DND-41 (cell line): ENCODE results near the gene CYTH3.

Experiments
- ATAC-seq: fragments of 200-7000 bp; cut with Tn5 transposase; 3 replicates; pipeline ENCODE4 v1.9.1; 2021; ENCODE audit warnings: low read depth; ENCODE audit not compliant: insufficient read depth
- DNase-seq: peaks from one replicate; pipeline ENCODE4 v3.0.0-alpha.2; 2020
- H2AFZ ChIP-seq: 2 replicates; pipeline ENCODE4 v1.6.0; 2012; ENCODE audit warnings: low read depth, low read length
- H3K27ac ChIP-seq: 2 replicates; pipeline ENCODE4 v1.5.1; 2012; ENCODE audit warnings: low read length, inconsistent platforms
- H3K27me3 ChIP-seq: fragments of 200-600 bp; sonication (generic); 2 replicates; pipeline ENCODE4 v1.6.0; 2012; ENCODE audit warnings: low read length, mild to moderate bottlenecking, inconsistent platforms; ENCODE audit not compliant: insufficient read depth, poor library complexity
- H3K36me3 ChIP-seq: 2 replicates; pipeline ENCODE4 v1.5.1; 2012; ENCODE audit warnings: low read length, inconsistent platforms; ENCODE audit not compliant: insufficient read depth
- H3K4me1 ChIP-seq: 2 replicates; pipeline ENCODE4 v1.5.1; 2012; ENCODE audit warnings: mild to moderate bottlenecking, low read length; ENCODE audit not compliant: insufficient read depth
- H3K4me2 ChIP-seq: 2 replicates; pipeline ENCODE4 v1.6.0; 2012; ENCODE audit warnings: mild to moderate bottlenecking, moderate library complexity, low read length, inconsistent platforms; ENCODE audit not compliant: insufficient read depth
- H3K4me3 ChIP-seq, 2 experiments: fragments of 200-600 bp in 1 of 2; shearing (Covaris generic) in 1 of 2; 2 replicates each; pipeline ENCODE4 v1.5.1; 2012 to 2016; ENCODE audit warnings: inconsistent platforms in 2 of 2, low read length in 2 of 2, mild to moderate bottlenecking in 2 of 2, low read depth in 1 of 2, moderate library complexity in 1 of 2
- H3K79me2 ChIP-seq: 2 replicates; pipeline ENCODE4 v1.6.0; 2012; ENCODE audit warnings: low read length, inconsistent platforms; ENCODE audit not compliant: insufficient read depth
- H3K9ac ChIP-seq: 2 replicates; pipeline ENCODE4 v1.6.0; 2012; ENCODE audit warnings: low read depth, mild to moderate bottlenecking, inconsistent platforms, low read length, moderate library complexity
- H3K9me3 ChIP-seq: 2 replicates; pipeline ENCODE4 v1.5.1; 2012; ENCODE audit warnings: low read length, moderate library complexity, mild to moderate bottlenecking, inconsistent platforms; ENCODE audit not compliant: insufficient read depth, severe bottlenecking
- H4K20me1 ChIP-seq: 2 replicates; pipeline ENCODE4 v1.6.0; 2012; ENCODE audit warnings: low read length; ENCODE audit not compliant: insufficient read depth
- CTCF ChIP-seq: IDR thresholded peaks from 2 replicates; pipeline ENCODE4 v1.5.1; 2012; ENCODE audit warnings: borderline replicate concordance, low read length, moderate library complexity, mild to moderate bottlenecking; ENCODE audit not compliant: poor library complexity, severe bottlenecking; ENCODE audit errors: extremely low read depth
- EZH2 ChIP-seq: IDR thresholded peaks from 3 replicates; pipeline ENCODE4 v1.6.1; 2012; ENCODE audit warnings: borderline replicate concordance, low read depth, mild to moderate bottlenecking, moderate library complexity, low read length, inconsistent platforms; ENCODE audit not compliant: severe bottlenecking

The CYTH3 gene

GRCh38 chr7:6181136-6181535 lies 91.3 kb downstream of the CYTH3 start:
- no peaks in the 10 kb centered on the region for H4K20me1 ChIP-seq
- no peak overlapping the region for H3K4me3 ChIP-seq
- DNase-seq (no peak), ATAC-seq (no peak)
- TF ChIP-seq EZH2 = no peak
- no peak for TF ChIP-seq CTCF
- no peaks in the 10 kb centered on the region for H3K4me1 ChIP-seq
- no peaks in the 10 kb centered on the region for H3K27me3 ChIP-seq
- no peak overlapping the region for H2AFZ ChIP-seq
- no peaks in the 10 kb centered on the region for H3K79me2 ChIP-seq
- H3K9ac ChIP-seq = no peak overlapping the region
- H3K9me3 ChIP-seq = no peaks in the 10 kb centered on the region
- no peak overlapping the region for H3K4me2 ChIP-seq
- no peak overlapping the region for H3K27ac ChIP-seq
- no peaks in the 10 kb centered on the region; the same call in 1 of the 2 replicates for H3K36me3 ChIP-seq

GRCh38 chr7:6180344-6180725 lies 92.1 kb downstream of the CYTH3 start:
- Histone ChIP-seq H3K9me3 (no peaks in the 10 kb centered on the region), H3K4me2 (no peak overlapping the region), H3K4me1 (no peaks in the 10 kb centered on the region), H4K20me1 (no peaks in the 10 kb centered on the region), H3K79me2 (no peaks in the 10 kb centered on the region), H3K27me3 (no peaks in the 10 kb centered on the region), H2AFZ (no peak overlapping the region), H3K9ac (no peak overlapping the region), H3K4me3 (no peak overlapping the region), H3K27ac (no peak overlapping the region), H3K36me3 (no peaks in the 10 kb centered on the region; the same call in 1 of the 2 replicates)
- TF ChIP-seq EZH2 (no peak), CTCF (no peak)
- DNase-seq = no peak
- no peak for ATAC-seq

- Histone ChIP-seq H3K36me3 (no peaks in the 10 kb centered on the region; the same call in 1 of the 2 replicates), H4K20me1 (no peaks in the 10 kb centered on the region), H3K27me3 (no peaks in the 10 kb centered on the region), H3K9ac (no peak overlapping the region), H3K9me3 (no peaks in the 10 kb centered on the region), H3K79me2 (no peaks in the 10 kb centered on the region), H3K4me2 (no peak overlapping the region), H3K4me1 (no peaks in the 10 kb centered on the region), H3K4me3 (no peak overlapping the region), H3K27ac (no peak overlapping the region), H2AFZ (no peak overlapping the region)
- ATAC-seq = no peak
- no peak for DNase-seq
- TF ChIP-seq CTCF (no peak), EZH2 (no peak)
These were observed 92.6 kb downstream of the CYTH3 start for GRCh38 chr7:6179620-6180343.
